T-helper 2 cell treated with Interferon-gamma antibody and Interleukin-4, amounts not matched to agents 5 μg/mL and 100 μg/mL, for 36 hours (primary cell): ENCODE data around the gene AEBP2.
"Not testable (repeated sequence)": the region's sequence is repeated elsewhere in the genome, so short reads cannot be mapped to it uniquely, and the experiment has no call there.

Experiments used
- DNase-seq: peaks from one replicate; pipeline ENCODE4 v3.0.0; 2021; ENCODE audit warnings: low spot score
- H3K27ac Mint-ChIP-seq: one replicate; pipeline ENCODE4 v1.8.0; 2021; ENCODE audit warnings: mild to moderate bottlenecking, mixed read lengths
- H3K27me3 Mint-ChIP-seq: one replicate; pipeline ENCODE4 v1.8.0; 2021; ENCODE audit warnings: low read depth, mixed read lengths
- H3K36me3 Mint-ChIP-seq: one replicate; pipeline ENCODE4 v1.8.0; 2021; ENCODE audit warnings: low read depth, mixed read lengths
- H3K4me1 Mint-ChIP-seq: one replicate; pipeline ENCODE4 v1.8.0; 2021; ENCODE audit warnings: low read depth, mixed read lengths
- H3K4me3 Mint-ChIP-seq: one replicate; pipeline ENCODE4 v1.8.0; 2022; ENCODE audit warnings: mild to moderate bottlenecking, moderate library complexity, mixed read lengths
- H3K9me3 Mint-ChIP-seq: one replicate; pipeline ENCODE4 v1.8.0; 2021; ENCODE audit warnings: mixed read lengths

AEBP2 gene

DNA sequence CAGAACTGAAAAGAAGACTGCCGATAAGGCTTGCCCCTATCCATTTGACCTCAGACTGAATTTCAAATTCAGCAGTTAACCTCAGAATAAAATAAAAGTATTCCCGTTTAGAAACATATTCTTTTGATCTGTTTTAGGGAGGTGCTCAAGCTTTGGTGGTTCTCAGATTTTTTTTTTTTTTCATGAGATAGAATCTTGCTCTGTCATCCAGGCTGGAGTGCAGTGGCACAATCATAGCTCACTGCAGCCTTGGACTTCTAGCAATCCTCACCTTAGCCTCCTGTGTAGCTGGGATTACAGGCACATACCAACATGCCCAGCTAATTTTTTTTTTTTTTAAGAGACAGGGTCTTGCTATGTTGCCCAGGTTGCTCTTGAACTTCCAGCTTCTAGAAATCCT is 15.5 kb downstream of the AEBP2 start:
- Mint-ChIP-seq H3K4me3 (no peak overlapping the region), H3K9me3 (no peaks in the 10 kb centered on the region), H3K36me3 (peaks cover 22% of the 10 kb centered on the region), H3K4me1 (peaks cover 19% of the 10 kb centered on the region), H3K27me3 (no peaks in the 10 kb centered on the region), H3K27ac (no peak overlapping the region)
- DNase-seq: no peak

GRCh38 chr12:19456176-19456575 is 16.9 kb downstream of the AEBP2 start:
- Mint-ChIP-seq H3K4me1 (peaks cover 21% of the 10 kb centered on the region), H3K4me3 (no peak overlapping the region), H3K27me3 (no peaks in the 10 kb centered on the region), H3K27ac (no peak overlapping the region), H3K36me3 (peaks cover 20% of the 10 kb centered on the region), H3K9me3 (no peaks in the 10 kb centered on the region)
- no peak for DNase-seq

GRCh38 chr12:19457561-19457960 is 18.3 kb downstream of the AEBP2 start:
- Mint-ChIP-seq H3K9me3 (no peaks in the 10 kb centered on the region), H3K4me3 (no peak overlapping the region), H3K27me3 (no peaks in the 10 kb centered on the region), H3K4me1 (peaks cover 20% of the 10 kb centered on the region), H3K27ac (peak overlapping the region; percentile 19), H3K36me3 (peaks cover 21% of the 10 kb centered on the region)
- DNase-seq: no peak

DNA sequence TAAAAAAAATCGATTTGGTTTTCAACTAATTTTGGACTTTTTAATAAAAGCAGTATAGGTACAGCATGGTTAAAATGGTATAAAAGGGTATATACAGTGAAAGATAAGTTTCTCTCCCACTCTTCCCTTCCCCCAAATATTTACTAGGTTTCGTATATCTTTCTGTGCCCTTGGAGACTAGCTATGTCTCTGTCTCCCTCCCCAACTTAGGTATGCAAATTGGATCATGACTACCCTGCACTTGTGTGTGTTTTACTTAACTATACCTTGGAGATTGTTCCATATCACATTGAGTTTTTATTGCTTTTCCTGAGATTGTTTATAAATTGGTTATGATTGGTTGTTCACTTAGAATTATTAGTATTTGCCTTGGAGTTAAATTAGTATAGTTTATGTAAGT is 19.4 kb downstream of the AEBP2 start:
- H3K27me3 Mint-ChIP-seq: no peaks in the 10 kb centered on the region
- H3K4me3 Mint-ChIP-seq: no peak overlapping the region
- peaks cover 20% of the 10 kb centered on the region for H3K4me1 Mint-ChIP-seq
- H3K27ac Mint-ChIP-seq: no peak overlapping the region
- no peaks in the 10 kb centered on the region for H3K9me3 Mint-ChIP-seq
- H3K36me3 Mint-ChIP-seq: peaks cover 27% of the 10 kb centered on the region
- no peak for DNase-seq

GRCh38 chr12:19461999-19462398 is 22.7 kb downstream of the AEBP2 start:
- peak; percentile 32 for DNase-seq
- peak overlapping the region; percentile 45 for H3K27ac Mint-ChIP-seq
- no peaks in the 10 kb centered on the region for H3K27me3 Mint-ChIP-seq
- peaks cover 37% of the 10 kb centered on the region for H3K36me3 Mint-ChIP-seq
- H3K4me1 Mint-ChIP-seq: peaks cover 17% of the 10 kb centered on the region
- H3K9me3 Mint-ChIP-seq: no peaks in the 10 kb centered on the region
- H3K4me3 Mint-ChIP-seq: no peak overlapping the region

DNA sequence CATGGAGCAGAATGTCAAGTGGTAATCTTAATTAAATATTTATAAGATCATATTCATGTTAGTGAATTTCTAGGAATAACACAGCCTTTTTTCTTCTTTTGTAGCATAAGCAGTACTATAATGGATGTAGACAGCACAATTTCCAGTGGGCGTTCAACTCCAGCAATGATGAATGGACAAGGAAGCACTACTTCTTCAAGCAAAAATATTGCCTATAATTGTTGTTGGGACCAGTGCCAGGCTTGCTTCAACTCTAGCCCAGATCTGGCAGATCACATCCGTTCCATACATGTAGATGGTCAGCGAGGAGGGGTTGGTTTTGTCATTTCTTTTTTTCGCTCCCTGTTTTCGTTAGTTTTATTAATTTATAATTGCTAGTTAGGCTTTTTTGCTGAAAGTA is 23.1 kb downstream of the AEBP2 start:
- Mint-ChIP-seq H3K4me3 (no peak overlapping the region), H3K27me3 (no peaks in the 10 kb centered on the region), H3K36me3 (peaks cover 41% of the 10 kb centered on the region), H3K4me1 (peaks cover 17% of the 10 kb centered on the region), H3K27ac (peak overlapping the region; percentile 45), H3K9me3 (no peaks in the 10 kb centered on the region)
- DNase-seq: no peak

GRCh38 chr12:19464192-19464580 is 24.9 kb downstream of the AEBP2 start:
- H3K4me3 Mint-ChIP-seq: no peak overlapping the region
- H3K4me1 Mint-ChIP-seq: peaks cover 9% of the 10 kb centered on the region
- no peak for DNase-seq
- no peaks in the 10 kb centered on the region for H3K9me3 Mint-ChIP-seq
- H3K27me3 Mint-ChIP-seq: no peaks in the 10 kb centered on the region
- no peak overlapping the region for H3K27ac Mint-ChIP-seq
- peaks cover 49% of the 10 kb centered on the region for H3K36me3 Mint-ChIP-seq

GRCh38 chr12:19465711-19466110 is 26.4 kb downstream of the AEBP2 start:
- Mint-ChIP-seq H3K27ac (no peak overlapping the region), H3K4me1 (peaks cover 12% of the 10 kb centered on the region), H3K36me3 (peaks cover 62% of the 10 kb centered on the region), H3K27me3 (no peaks in the 10 kb centered on the region), H3K4me3 (no peak overlapping the region), H3K9me3 (no peaks in the 10 kb centered on the region)
- DNase-seq: no peak

DNA sequence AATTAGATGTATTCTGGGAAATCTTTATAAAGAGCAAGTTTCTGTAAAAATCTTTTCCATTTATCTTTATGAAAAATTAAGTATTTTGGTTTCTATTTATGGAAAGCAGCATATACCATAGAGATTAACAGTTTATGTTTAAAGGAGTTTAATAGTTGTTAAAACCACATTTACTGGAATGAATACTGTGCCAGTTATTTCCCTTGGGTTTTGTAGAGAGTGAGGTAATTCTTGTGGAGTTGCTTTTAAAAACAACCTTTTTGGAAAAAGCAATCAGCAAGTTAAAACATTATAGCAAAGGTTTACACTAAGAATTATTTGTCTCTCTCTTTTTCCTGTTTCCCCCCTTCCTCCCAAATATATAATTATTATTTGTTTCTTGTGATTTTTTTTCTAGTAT is 34.9 kb downstream of the AEBP2 start:
- Mint-ChIP-seq H3K27ac (no peak overlapping the region), H3K4me1 (peaks cover 13% of the 10 kb centered on the region), H3K9me3 (peaks cover 24% of the 10 kb centered on the region), H3K36me3 (peaks cover 82% of the 10 kb centered on the region), H3K4me3 (no peak overlapping the region), H3K27me3 (no peaks in the 10 kb centered on the region)
- no peak for DNase-seq

DNA sequence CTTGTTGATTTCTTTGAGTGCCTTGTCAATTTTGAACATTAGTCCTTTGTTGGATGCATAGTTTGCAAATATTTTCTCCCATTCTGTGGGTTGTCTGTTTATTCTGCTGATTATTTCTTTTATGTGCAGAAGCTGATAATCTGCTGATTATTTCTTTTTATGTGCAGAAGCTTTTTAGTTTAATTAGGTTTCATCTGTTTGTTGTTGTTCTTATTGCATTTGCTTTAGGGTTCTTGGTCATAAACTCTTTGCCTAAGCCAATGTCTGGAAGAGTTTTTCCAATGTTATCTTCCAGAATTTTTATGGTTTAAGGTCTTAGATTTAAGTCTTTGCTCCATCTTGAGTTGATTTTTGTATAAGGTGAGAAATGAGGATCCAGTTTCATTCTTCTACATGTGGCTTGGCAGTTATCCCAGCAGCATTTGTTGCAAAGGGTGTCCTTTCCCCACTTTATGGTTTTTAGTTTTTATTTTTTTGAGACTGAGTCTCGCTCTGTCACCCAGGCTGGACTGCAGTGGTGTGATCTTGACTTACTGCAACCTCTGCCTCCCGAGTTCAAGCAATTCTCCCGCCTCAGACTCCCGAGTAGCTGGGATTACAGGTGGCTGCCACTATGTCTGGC is 36.7 kb downstream of the AEBP2 start:
- H3K36me3 Mint-ChIP-seq: peaks cover 83% of the 10 kb centered on the region
- not testable (repeated sequence) for H3K27me3 Mint-ChIP-seq, H3K27ac Mint-ChIP-seq, H3K4me3 Mint-ChIP-seq, DNase-seq, H3K4me1 Mint-ChIP-seq
- H3K9me3 Mint-ChIP-seq: peaks cover 37% of the 10 kb centered on the region

DNA sequence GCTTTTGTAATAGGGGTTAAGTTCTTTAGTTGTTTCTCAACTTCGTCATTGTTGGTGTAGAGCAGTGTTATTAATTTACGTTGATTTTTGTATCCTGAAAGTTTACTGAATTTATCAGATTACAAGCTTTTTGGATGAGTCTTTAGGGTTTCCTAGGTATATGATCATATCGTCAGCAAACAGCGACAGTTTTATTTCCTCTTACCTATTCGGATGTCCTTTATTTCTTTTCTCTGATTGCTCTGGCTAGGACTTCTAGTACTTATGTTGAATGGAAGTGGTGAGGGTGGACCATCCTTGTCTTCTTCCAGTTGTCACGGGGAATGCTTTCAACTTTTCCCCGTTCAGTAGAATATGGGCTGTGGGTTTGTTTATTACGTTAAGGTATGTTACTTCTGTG is 37.8 kb downstream of the AEBP2 start:
- Mint-ChIP-seq H3K9me3 (peaks cover 37% of the 10 kb centered on the region), H3K27ac (no peak overlapping the region)

DNA sequence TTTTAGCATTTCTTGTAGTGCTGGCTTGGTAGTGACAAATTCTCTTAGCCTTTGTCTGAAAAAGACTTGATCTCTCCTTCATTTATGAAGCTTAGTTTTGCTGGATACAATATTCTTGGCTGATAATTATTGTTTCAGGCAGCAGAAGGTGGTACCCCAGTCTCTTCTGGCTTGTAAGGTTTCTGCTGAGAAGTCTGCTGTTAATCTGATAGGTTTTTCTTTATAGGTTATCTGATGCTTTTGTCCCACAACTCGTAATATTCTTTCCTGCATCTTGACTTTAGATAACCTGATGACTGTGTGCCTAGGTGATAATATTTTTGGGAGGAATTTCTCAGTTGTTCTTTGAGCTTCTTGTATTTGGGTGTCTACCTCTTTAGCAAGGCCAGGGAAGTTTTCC is 41.2 kb downstream of the AEBP2 start:
- DNase-seq: no peak
- Mint-ChIP-seq H3K4me3 (no peak overlapping the region), H3K27ac (no peak overlapping the region), H3K9me3 (peaks cover 37% of the 10 kb centered on the region), H3K4me1 (peaks cover 33% of the 10 kb centered on the region), H3K27me3 (no peaks in the 10 kb centered on the region), H3K36me3 (peaks cover 77% of the 10 kb centered on the region)

More for the DNA sequence above, 37.8 kb downstream of the AEBP2 start:
- Mint-ChIP-seq H3K4me3 (no peak overlapping the region), H3K27me3 (no peaks in the 10 kb centered on the region), H3K4me1 (peaks cover 12% of the 10 kb centered on the region), H3K36me3 (peaks cover 88% of the 10 kb centered on the region)
- no peak for DNase-seq

GRCh38 chr12:19482036-19482435 is 42.7 kb downstream of the AEBP2 start:
- Mint-ChIP-seq H3K9me3 (peaks cover 32% of the 10 kb centered on the region), H3K27me3 (no peaks in the 10 kb centered on the region), H3K4me1 (peaks cover 40% of the 10 kb centered on the region), H3K4me3 (peak overlapping the region; percentile 22), H3K27ac (peak overlapping the region; percentile 71), H3K36me3 (peaks cover 77% of the 10 kb centered on the region)
- no peak for DNase-seq

GRCh38 chr12:19482551-19483109 is 43.3 kb downstream of the AEBP2 start:
- Mint-ChIP-seq H3K27ac (peak overlapping the region; percentile 71), H3K4me3 (peak overlapping the region; percentile 22), H3K27me3 (no peaks in the 10 kb centered on the region), H3K36me3 (peaks cover 73% of the 10 kb centered on the region), H3K9me3 (peaks cover 28% of the 10 kb centered on the region), H3K4me1 (peaks cover 40% of the 10 kb centered on the region)
- DNase-seq: peak; percentile 65

GRCh38 chr12:19483727-19484126 is 44.4 kb downstream of the AEBP2 start:
- Mint-ChIP-seq H3K4me3 (no peak overlapping the region), H3K36me3 (peaks cover 66% of the 10 kb centered on the region), H3K4me1 (peaks cover 37% of the 10 kb centered on the region)

More at GRCh38 chr12:19483727-19484126, 44.4 kb downstream of the AEBP2 start:
- no peak for DNase-seq
- Mint-ChIP-seq H3K9me3 (peaks cover 17% of the 10 kb centered on the region), H3K27ac (no peak overlapping the region), H3K27me3 (no peaks in the 10 kb centered on the region)
